ENCODE results near the gene FGL2. TPM values are rescaled to one million over a fixed set of nuclear protein-coding genes. Genes with fewer than 3 reads are reported as not detected.

Gene FGL2
- total RNA-seq, 2 experiments from 2014 or later: 0.06 to 0.72 TPM

DNA sequence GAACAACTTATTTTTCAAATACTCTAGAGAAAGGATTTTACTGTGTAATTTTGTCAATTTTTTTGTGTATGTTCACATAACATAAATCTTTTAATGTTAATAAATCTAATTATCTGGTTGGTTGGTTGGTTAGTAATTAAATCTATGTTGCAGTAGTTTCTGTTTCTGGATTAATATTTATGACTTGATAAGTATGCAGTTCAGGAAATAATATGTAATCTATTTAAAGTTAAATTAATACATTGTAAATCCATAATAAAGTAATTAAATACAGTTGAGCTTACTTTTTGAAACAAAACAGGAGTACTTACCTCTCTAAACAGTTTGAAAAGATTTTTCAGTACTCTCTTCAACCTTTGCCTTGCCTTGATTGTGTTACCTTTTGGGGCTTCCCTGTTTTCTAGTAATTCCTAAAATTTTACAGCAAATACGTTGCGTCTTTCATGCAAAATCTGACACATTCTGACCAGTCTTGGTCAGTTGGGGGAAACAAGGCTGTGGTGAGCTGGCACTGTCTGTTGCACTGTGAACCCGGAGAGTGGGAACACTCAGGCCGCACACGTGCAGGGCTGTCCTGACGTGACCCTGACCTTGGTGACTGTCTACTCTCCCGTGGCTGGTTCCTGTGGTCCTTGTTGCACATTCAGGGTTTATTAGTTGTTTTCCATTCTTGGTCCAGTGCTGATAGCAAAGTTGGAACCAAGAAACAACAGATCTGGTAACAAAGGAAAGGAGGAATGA is 45.6 kb upstream of the FGL2 start:
- Histone ChIP-seq H3K9me2 (ENCODE audit: insufficient read depth, low read length) (no peaks in the 10 kb centered on the region), H3K4me2 (ENCODE audit: low read length) (no peak overlapping the region), H2AFZ (ENCODE audit: low read length) (no peak overlapping the region), H3K36me3 (ENCODE audit: insufficient read depth, low read length) (no peaks in the 10 kb centered on the region), H3K4me1 (ENCODE audit: insufficient read depth, low read length, poor library complexity, severe bottlenecking) (no peaks in the 10 kb centered on the region), H3K79me2 (ENCODE audit: insufficient read depth, low read depth, low read length) (no peaks in the 10 kb centered on the region), H3K4me3 (ENCODE audit: low read depth, low read length, poor library complexity, severe bottlenecking) (no peak overlapping the region), H3K27ac (ENCODE audit: low read depth, low read length, poor library complexity, severe bottlenecking) (no peak overlapping the region), H3K9me3 (ENCODE audit: low read length) (no peaks in the 10 kb centered on the region), H4K20me1 (ENCODE audit: insufficient read depth, low read length) (no peaks in the 10 kb centered on the region)
- no TSS peak for BruUV-seq (replicated peaks)
- ChIA-PET POLR2A (interaction anchor here (0.6 to 0.8 kb wide), 2 partner anchors 15 to 45 kb away, joined by 4 read pairs; no protein-coding TSS in a partner anchor), CTCF (ENCODE audit: unreplicated experiment) (interaction anchor here (1.0 kb wide), 1 partner anchor 87 kb away, joined by 3 read pairs; no protein-coding TSS in a partner anchor)
- TF ChIP-seq EZH2phosphoT487 (IDR thresholded peaks at IDR 0.05; ENCODE audit: borderline replicate concordance, low read depth, low read length): no peak
- TF ChIP-seq, protein P1, sequence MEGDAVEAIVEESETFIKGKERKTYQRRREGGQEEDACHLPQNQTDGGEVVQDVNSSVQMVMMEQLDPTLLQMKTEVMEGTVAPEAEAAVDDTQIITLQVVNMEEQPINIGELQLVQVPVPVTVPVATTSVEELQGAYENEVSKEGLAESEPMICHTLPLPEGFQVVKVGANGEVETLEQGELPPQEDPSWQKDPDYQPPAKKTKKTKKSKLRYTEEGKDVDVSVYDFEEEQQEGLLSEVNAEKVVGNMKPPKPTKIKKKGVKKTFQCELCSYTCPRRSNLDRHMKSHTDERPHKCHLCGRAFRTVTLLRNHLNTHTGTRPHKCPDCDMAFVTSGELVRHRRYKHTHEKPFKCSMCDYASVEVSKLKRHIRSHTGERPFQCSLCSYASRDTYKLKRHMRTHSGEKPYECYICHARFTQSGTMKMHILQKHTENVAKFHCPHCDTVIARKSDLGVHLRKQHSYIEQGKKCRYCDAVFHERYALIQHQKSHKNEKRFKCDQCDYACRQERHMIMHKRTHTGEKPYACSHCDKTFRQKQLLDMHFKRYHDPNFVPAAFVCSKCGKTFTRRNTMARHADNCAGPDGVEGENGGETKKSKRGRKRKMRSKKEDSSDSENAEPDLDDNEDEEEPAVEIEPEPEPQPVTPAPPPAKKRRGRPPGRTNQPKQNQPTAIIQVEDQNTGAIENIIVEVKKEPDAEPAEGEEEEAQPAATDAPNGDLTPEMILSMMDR (conservative IDR thresholded peaks at IDR 0.05; ENCODE audit: low read length): no peak
- DNase-seq (ENCODE audit: low spot score): no peak
- intact Hi-C loops (cut with micrococcal nuclease; ENCODE audit: unreplicated experiment): loop anchor here (5.0 kb wide), 1 partner anchor 48 kb away; the partner anchor contains the start of gene FGL2

DNA sequence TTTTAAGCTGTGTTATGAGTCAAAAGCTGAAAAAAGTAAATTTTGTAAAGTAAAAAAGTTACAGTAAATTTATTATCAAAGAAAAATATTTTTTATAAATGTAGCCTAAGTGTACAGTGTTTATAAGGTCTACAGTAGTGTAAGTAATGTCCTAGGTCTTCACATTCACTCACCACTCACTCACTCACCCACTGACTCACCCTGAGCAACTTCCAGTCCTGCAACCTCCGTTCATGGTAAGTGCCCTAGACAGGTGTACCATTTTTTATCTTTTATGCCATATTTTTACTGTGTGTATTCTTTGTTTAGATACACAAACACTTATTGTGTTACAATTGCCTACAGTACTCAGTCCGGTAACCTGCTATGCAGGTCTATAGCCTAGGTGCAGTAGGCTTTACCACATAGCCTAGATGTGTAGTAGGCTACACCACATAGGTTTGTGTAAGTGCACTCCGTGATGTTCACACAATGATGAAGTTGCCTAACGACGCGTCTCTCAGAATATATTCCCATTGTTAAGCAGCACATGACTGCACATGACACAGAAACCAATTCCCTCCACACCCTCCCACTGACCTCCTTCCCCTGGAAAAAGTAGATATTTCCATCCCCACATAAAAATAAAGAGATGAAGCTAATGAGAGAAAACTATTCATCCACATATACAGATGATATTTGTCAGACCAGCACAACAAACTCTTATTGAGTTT is 44.8 kb upstream of the FGL2 start:
- no peak overlapping the region for H3K4me2 ChIP-seq (ENCODE audit: low read length)
- no peaks in the 10 kb centered on the region for H3K9me2 ChIP-seq (ENCODE audit: insufficient read depth, low read length)
- H3K4me1 ChIP-seq (ENCODE audit: insufficient read depth, low read length, poor library complexity, severe bottlenecking): no peaks in the 10 kb centered on the region
- H3K27ac ChIP-seq (ENCODE audit: low read depth, low read length, poor library complexity, severe bottlenecking): no peak overlapping the region
- no peaks in the 10 kb centered on the region for H3K36me3 ChIP-seq (ENCODE audit: insufficient read depth, low read length)
- H2AFZ ChIP-seq (ENCODE audit: low read length): no peak overlapping the region
- H3K79me2 ChIP-seq (ENCODE audit: insufficient read depth, low read depth, low read length): no peaks in the 10 kb centered on the region
- CTCF ChIA-PET (ENCODE audit: unreplicated experiment): interaction anchor here (1.0 kb wide), 1 partner anchor 87 kb away, joined by 3 read pairs; no protein-coding TSS in a partner anchor
- POLR2A ChIA-PET: interaction anchor here (0.6 to 0.8 kb wide), 2 partner anchors 16 to 44 kb away, joined by 4 read pairs; no protein-coding TSS in a partner anchor
- no peak for TF ChIP-seq EZH2phosphoT487 (IDR thresholded peaks at IDR 0.05; ENCODE audit: borderline replicate concordance, low read depth, low read length)
- no peak overlapping the region for H3K4me3 ChIP-seq (ENCODE audit: low read depth, low read length, poor library complexity, severe bottlenecking)
- DNase-seq (ENCODE audit: low spot score): no peak
- no peaks in the 10 kb centered on the region for H4K20me1 ChIP-seq (ENCODE audit: insufficient read depth, low read length)
- intact Hi-C loops (cut with micrococcal nuclease; ENCODE audit: unreplicated experiment): no loop called here
- no TSS peak for BruUV-seq (replicated peaks)
- H3K9me3 ChIP-seq (ENCODE audit: low read length): no peaks in the 10 kb centered on the region

DNA sequence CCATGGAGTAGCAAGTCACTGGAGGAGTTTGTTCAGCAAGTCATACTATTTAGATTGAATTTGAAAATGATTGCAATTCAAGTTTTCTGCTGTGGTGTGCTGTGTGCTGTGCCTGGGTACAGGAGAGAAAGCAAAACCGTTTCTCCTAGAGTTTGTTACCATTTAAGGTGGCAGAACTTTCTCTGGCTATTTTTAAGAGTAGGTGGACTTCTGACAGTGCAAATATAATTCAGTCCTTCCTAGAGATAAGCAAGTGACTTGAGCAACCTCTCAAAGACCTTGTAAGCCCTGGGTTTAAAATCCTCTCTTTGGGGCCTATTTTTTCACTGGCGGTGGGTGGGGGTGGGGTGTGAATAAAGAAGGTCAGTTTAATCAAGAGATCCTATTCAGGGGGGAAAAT is 42.9 kb upstream of the FGL2 start:
- POLR2A ChIA-PET: interaction anchor here (1.0 kb wide), 1 partner anchor 12 kb away, joined by 3 read pairs; no protein-coding TSS in a partner anchor
- Histone ChIP-seq H3K9me3 (ENCODE audit: low read length) (no peaks in the 10 kb centered on the region), H3K27ac (ENCODE audit: low read depth, low read length, poor library complexity, severe bottlenecking) (no peak overlapping the region), H3K4me3 (ENCODE audit: low read depth, low read length, poor library complexity, severe bottlenecking) (no peak overlapping the region), H2AFZ (ENCODE audit: low read length) (no peak overlapping the region), H3K79me2 (ENCODE audit: insufficient read depth, low read depth, low read length) (no peaks in the 10 kb centered on the region), H3K4me1 (ENCODE audit: insufficient read depth, low read length, poor library complexity, severe bottlenecking) (no peaks in the 10 kb centered on the region), H3K36me3 (ENCODE audit: insufficient read depth, low read length) (no peaks in the 10 kb centered on the region), H3K4me2 (ENCODE audit: low read length) (no peak overlapping the region), H4K20me1 (ENCODE audit: insufficient read depth, low read length) (no peaks in the 10 kb centered on the region), H3K9me2 (ENCODE audit: insufficient read depth, low read length) (no peaks in the 10 kb centered on the region)
- DNase-seq (ENCODE audit: low spot score): no peak
- CTCF ChIA-PET (ENCODE audit: unreplicated experiment): no interaction called here
- intact Hi-C loops (cut with micrococcal nuclease; ENCODE audit: unreplicated experiment): no loop called here
- no TSS peak for BruUV-seq (replicated peaks)
- no peak for TF ChIP-seq EZH2phosphoT487 (IDR thresholded peaks at IDR 0.05; ENCODE audit: borderline replicate concordance, low read depth, low read length)
- TF ChIP-seq, protein P1 (conservative IDR thresholded peaks at IDR 0.05; ENCODE audit: low read length): no peak
